ELF-1 (cell line): ENCODE measurements around the gene MRAS.
"Not testable (repeated sequence)": the region's sequence is repeated elsewhere in the genome, so short reads cannot be mapped to it uniquely, and the experiment has no call there.

Experiments used
- DNase-seq: peaks from one replicate; pipeline ENCODE4 v3.0.0-alpha.2; 2016; ENCODE audit warnings: low read depth, low spot score

The MRAS gene

GRCh38 chr3:138366006-138366759, 17.8 kb downstream of the MRAS start:
- DNase-seq: no peak

DNA sequence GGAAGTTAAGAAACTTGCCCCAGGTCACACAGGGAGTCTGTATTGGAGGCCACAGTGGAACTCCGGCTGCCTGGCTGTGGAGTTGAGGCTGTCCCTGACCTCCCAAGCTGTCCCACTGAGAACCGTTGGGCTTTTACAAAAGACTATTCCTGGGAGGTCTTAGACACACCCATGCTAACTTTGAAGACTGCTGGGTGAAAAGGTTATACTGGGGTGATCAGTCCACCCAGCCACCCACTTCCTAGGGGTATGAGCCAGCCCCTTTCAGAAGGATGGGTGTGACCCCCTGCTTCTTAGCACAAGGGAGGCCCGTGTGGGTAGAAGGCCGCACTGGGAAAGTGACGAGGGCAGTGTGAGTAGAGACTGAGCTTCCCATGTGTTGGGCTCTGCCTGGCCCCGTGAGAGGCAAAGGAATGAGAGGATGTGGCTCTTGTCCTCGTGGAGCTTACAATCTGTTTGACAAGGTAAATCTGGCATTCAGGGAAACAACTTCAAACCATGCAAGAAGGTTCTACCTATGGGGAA, 19.0 kb downstream of the MRAS start:
- DNase-seq: no peak

GRCh38 chr3:138367911-138368310, 19.5 kb downstream of the MRAS start:
- DNase-seq: no peak

DNA sequence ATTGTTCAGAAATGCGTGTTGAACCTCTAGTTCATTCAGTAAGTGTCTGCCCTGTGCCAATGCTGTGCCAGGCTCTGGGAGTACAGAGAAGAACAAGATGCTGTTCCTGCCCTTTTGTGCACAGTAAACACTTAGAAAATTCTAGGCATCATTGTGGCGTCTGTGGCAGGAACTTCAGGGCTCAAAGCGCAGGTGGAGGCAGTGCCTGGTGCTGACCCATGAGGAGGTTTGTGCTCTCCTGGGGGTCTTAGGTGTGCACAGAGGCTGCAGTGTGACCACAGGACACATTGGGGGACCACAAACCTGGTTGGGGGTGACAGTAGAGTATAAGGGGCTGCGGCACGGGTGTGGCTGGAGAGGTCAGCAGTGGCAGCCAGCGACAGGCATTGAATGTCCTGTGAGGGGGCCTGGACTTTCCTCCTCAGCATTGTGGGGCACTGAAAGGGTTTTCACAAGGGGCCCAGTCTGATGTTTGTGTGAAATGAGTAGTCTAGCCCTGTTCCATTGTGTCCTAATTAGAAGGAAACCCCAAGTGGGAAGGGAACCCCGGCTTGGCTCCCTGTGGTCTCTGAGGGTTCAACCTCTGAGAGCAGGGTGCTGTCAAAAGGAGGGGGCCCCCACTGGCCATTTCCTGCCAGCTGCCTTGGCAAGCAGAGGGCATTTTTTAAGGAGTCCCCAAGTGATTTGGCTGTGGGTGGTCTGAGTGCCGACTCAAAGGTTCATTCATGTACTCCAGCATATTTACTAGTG, 20.9 kb downstream of the MRAS start:
- DNase-seq: no peak

GRCh38 chr3:138370321-138370720, 21.9 kb downstream of the MRAS start:
- DNase-seq: no peak

DNA sequence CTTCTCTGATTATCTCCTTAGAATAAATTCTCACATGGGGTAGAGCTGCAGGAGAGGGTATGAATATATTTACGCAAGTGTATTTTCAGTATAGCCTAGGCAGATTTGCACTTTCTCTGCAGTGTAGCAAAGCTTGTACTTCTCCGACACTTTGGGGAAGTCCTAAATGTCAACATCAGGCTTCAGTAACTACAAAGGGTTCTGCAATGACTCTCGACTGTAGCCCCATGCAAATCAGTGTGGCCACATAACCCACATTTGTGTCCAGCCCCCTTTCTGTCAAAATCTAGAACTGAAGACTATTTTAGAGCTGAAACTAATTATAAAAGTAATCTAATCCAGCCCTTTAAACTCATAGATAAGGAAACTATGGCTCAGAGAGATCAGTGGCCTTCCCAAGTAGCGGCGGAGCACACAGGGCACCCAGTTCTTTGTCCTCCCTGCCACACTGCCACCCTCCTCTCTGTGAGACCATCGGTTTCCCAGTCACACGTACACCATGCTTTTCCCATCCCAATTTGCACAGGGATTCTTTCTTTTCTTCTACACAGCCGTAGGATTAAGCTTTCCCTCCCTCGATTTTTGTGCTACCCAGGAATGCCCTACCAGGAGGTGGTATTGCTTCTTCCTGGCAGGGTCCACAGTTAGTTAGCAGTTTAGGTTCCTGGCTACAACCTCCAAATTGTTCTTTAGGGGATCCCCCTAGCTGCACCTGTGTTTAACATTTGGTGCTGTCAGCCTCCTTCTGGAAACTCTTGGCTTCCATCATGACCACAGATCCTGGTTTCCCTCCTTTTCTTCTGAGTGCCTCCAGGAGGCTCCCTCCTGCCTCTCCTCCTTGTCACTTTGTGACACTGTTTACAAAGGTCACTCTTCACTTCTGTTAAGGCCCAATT, 22.9 kb downstream of the MRAS start:
- DNase-seq: no peak

- DNase-seq: no peak
Observed at GRCh38 chr3:138373087-138373735, 24.8 kb downstream of the MRAS start.

- DNase-seq: no peak
Observed at GRCh38 chr3:138373736-138374094, 25.3 kb downstream of the MRAS start.

GRCh38 chr3:138374573-138375134, 26.3 kb downstream of the MRAS start:
- no peak for DNase-seq

GRCh38 chr3:138375447-138375846, 27.1 kb downstream of the MRAS start:
- DNase-seq: no peak

DNA sequence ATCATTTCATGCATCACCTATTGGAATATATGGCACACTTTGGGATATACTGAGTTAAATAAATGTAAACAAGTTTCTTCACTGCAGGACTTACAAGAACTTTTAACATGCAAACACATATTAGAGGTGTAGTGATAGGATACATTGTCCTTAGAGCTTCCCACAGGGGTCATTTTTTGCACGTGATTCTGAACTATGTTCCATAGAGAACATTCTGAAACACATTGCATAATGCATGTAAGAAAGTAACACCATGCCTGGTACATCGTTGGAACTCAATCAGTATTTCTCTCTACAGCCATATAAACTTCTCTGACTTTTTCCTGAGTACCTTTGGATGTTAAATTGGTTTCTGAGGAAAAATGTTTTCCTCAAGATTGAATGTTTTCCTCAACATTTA, 28.3 kb downstream of the MRAS start:
- DNase-seq: no peak

DNA sequence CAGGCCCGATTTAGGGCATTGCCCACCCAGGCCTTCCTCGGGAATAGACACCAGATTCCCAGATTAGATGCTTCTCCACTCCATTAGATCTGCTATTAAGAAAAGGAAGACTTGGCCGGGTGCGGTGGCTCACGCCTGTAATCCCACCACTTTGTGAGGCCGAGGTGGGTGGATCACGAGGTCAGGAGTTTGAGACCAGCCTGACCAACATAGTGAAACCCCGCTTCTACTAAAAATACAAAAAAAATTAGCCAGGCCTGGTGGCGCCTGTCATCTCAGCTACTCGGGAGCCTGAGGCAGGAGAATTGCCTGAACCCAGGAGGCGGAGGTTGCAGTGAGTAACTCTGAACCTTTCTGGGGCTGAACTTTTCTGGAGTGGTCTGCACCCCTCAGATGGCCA, 28.8 kb downstream of the MRAS start:
- DNase-seq: not testable (repeated sequence)

DNA sequence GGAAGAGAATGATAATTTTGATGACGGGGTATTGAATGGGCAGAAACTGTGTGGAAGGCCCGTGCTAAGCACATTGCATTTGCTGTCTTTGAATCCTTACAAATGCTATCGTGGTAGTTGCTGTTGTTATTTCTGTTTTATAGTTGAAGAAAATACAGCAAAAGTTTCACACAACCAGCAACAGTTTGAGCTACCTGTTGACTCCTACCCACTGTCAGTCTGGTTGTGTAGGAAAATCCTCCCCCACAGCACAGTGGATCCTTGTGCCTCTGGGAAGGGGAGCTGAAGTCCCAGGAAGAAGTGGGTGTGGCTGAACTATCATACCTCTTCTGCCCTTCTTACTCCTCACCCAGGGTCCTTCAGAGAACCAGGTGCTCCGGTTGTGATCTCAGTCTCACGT, 29.4 kb downstream of the MRAS start:
- no peak for DNase-seq

- no peak for DNase-seq
Observed at GRCh38 chr3:138378331-138378730, 30.0 kb downstream of the MRAS start.

GRCh38 chr3:138378990-138379389, 30.6 kb downstream of the MRAS start:
- DNase-seq: no peak

DNA sequence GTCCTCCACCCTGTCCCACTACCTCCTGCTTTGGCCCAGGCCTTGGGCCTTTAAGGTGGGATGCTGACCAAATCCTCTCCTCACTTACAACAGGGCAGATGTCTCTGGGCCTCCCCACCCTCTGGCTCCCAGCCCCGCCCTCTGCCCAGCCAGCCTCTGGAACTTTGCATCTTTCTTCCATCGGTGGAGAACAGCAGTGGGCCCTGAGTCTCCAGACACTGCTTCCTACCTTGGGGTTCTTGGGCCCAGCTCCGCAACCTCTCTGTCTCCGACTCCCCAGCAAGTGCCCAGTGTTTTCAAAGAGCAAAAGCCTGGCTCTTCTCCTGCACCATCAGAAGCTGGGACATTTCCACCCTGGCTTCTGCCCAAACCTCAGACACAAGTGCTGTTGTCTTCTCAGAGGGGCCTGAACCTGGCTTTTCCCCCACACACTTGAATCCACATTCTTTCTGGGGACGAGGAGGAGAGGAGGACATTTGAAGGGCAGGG, 33.1 kb downstream of the MRAS start:
- DNase-seq: no peak

- DNase-seq: peak; percentile 70
Observed at GRCh38 chr3:138381950-138382715, 33.8 kb downstream of the MRAS start.

DNA sequence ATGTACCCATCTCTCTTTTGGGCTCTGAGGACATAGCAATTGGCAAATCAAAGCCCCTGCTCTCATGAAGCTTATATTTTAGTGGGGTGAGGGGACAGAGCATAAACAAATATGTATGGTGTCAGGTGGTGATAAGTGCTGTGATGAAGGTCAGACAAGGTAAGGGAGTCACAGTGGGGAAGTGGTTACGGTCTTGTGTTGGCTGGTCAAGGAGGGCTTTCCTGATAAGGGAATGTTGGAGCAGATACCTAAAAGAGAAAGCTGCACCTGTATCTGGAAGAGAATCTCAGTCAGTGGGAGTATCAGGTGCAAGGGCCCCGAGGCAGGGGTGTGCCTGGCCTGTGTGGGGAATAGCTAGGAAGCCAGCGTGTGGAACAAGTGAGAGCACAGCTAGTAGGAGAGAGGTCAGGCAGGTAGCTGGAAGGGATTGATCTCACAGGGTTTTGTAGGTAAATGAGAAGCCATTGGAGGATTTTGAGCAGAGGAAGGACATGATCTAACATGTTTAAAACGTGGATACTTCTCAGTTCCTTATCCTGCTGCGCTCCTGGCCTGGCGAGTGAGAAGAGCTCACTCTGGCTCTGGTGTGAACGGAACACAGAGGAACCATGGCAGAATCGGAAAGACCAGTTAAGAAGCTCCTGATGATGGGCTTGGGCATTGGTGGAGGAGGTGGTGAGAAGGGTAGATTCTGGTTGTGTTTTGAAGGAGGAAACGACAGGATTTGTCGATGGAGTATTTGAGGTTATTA, 35.5 kb downstream of the MRAS start:
- peak; percentile 19 for DNase-seq

GRCh38 chr3:138384531-138384930, 36.2 kb downstream of the MRAS start:
- no peak for DNase-seq
